ENCODE data around the gene NPAS3.

DNA sequence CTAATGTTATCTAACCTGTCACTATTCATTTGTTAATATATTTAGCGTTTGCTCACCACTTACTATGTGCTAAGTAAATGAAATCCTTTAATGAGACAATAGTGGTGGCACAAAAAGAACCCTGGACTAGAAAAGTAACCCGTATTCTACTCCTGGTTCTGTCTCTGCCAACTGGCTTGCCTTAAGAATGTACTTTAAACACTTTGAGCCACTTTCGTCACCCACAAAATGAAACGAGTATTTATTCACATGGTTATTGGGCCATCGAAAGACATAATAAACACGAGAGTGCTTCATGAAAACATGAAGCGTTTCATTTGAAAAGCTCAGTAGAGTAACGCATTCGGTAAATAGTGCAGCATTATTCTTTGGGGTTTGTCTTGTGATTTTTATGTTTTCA is 757.5 kb downstream of the NPAS3 start:
- TF ChIP-seq, protein P1, sequence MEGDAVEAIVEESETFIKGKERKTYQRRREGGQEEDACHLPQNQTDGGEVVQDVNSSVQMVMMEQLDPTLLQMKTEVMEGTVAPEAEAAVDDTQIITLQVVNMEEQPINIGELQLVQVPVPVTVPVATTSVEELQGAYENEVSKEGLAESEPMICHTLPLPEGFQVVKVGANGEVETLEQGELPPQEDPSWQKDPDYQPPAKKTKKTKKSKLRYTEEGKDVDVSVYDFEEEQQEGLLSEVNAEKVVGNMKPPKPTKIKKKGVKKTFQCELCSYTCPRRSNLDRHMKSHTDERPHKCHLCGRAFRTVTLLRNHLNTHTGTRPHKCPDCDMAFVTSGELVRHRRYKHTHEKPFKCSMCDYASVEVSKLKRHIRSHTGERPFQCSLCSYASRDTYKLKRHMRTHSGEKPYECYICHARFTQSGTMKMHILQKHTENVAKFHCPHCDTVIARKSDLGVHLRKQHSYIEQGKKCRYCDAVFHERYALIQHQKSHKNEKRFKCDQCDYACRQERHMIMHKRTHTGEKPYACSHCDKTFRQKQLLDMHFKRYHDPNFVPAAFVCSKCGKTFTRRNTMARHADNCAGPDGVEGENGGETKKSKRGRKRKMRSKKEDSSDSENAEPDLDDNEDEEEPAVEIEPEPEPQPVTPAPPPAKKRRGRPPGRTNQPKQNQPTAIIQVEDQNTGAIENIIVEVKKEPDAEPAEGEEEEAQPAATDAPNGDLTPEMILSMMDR (IDR thresholded peaks at IDR 0.05) = no peak
- no peak for TF ChIP-seq POLR2A (IDR thresholded peaks at IDR 0.05)
